NT2/D1 (cell line): Measurements from ENCODE around the gene TTC31.
"Not testable (repeated sequence)": the region's sequence is repeated elsewhere in the genome, so short reads cannot be mapped to it uniquely, and the experiment has no call there.

Source experiments
- SUZ12 ChIP-seq: IDR thresholded peaks from 2 replicates; pipeline ENCODE4 v1.6.1; 2011; ENCODE audit not compliant: insufficient read length, insufficient read depth; ENCODE audit errors: extremely low read depth
- YY1 ChIP-seq: IDR thresholded peaks from 2 replicates; pipeline ENCODE4 v1.6.1; 2011; ENCODE audit not compliant: insufficient read length, insufficient read depth

DNA sequence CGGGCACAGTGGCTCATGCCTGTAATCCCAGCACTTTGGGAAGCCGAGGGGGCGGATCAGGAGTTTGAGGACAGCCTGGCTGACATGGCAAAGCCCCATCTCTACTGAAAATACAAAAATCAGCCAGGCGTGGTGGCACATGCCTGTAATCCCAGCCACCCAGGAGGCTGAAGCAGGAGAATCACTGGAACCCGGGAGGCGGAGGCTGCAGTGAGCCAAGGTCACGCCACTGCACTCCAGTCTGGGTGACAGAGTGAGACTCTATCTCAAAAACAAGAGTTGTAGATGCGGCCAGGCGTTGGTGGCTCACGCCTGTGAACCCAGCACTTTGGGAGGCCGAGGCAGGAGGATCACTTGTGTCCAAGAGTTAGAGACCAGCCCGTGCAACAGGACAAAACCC, 12.1 kb upstream of the TTC31 start:
- not testable (repeated sequence) for TF ChIP-seq SUZ12, YY1
